IMR-90 (cell line): ENCODE measurements around the gene NUP210. TPM values are rescaled to one million over a fixed set of nuclear protein-coding genes. Genes with fewer than 3 reads are reported as not detected.

ENCODE experiments used
- ATAC-seq: fragments of 200-7000 bp; cut with Tn5 transposase; 2 replicates; pipeline ENCODE4 v1.9.1; 2020; ENCODE audit warnings: low read depth, mild to moderate bottlenecking, moderate library complexity
- BruUV-seq: library from RNA; stranded (reverse); fragments of 400-500 nt; replicated peaks from 2 replicates; lab custom pipeline; 2021; lab: Mats Ljungman, UMichigan
- CTCF ChIA-PET: fragments of 300-600 bp; formaldehyde crosslinking; extraction: SDS; loops from one replicate; lab custom pipeline; 2021; ENCODE audit warnings: antibody characterized with exemption; lab: Yijun Ruan, JAX
- POLR2A ChIA-PET: fragments of 300-600 bp; sonication (Branson Sonifier 250); formaldehyde crosslinking; loops from one replicate; lab custom pipeline; 2022; ENCODE audit warnings: antibody characterized with exemption; ENCODE audit not compliant: unreplicated experiment; lab: Charles Lee
- DNase-seq: peaks from one replicate; pipeline ENCODE4 v3.0.0; 2013
- H2AFZ ChIP-seq: replicated peaks from 2 replicates; pipeline ENCODE3; 2013; ENCODE audit warnings: low read length, mild to moderate bottlenecking; ENCODE audit not compliant: poor library complexity
- H2AK5ac ChIP-seq: 2 replicates; pipeline ENCODE4 v1.6.1; 2013; ENCODE audit warnings: low read depth, low read length, inconsistent platforms
- H2AK9ac ChIP-seq: replicated peaks from 2 replicates; pipeline ENCODE3; 2013; ENCODE audit warnings: mild to moderate bottlenecking, low read depth, low read length, moderate library complexity; ENCODE audit not compliant: poor library complexity
- H2BK120ac ChIP-seq: 2 replicates; pipeline ENCODE4 v1.6.1; 2013; ENCODE audit warnings: low read depth, low read length, inconsistent platforms
- H2BK15ac ChIP-seq: 3 replicates; pipeline ENCODE4 v1.6.1; 2013; ENCODE audit warnings: low read depth, low read length, inconsistent platforms
- H2BK20ac ChIP-seq: 2 replicates; pipeline ENCODE4 v1.6.1; 2013; ENCODE audit warnings: low read depth, mild to moderate bottlenecking, inconsistent platforms, low read length, moderate library complexity
- H2BK5ac ChIP-seq: 2 replicates; pipeline ENCODE4 v1.6.1; 2013; ENCODE audit warnings: mild to moderate bottlenecking, low read depth, low read length, inconsistent platforms; ENCODE audit not compliant: poor library complexity, severe bottlenecking
- H3K14ac ChIP-seq: replicated peaks from 2 replicates; pipeline ENCODE4 v1.6.1; 2013; ENCODE audit warnings: low read depth, low read length, inconsistent platforms
- H3K18ac ChIP-seq: 2 replicates; pipeline ENCODE4 v1.6.1; 2013; ENCODE audit warnings: low read depth, low read length, control low read depth
- H3K23ac ChIP-seq: 2 replicates; pipeline ENCODE4 v1.6.1; 2013; ENCODE audit warnings: low read depth, low read length, inconsistent platforms
- H3K27ac ChIP-seq: 2 replicates; pipeline ENCODE4 v1.5.1; 2013; ENCODE audit warnings: mild to moderate bottlenecking, control low read depth, low read length; ENCODE audit not compliant: insufficient read depth
- H3K27me3 ChIP-seq: 2 replicates; pipeline ENCODE4 v1.6.1; 2013; ENCODE audit warnings: low read length; ENCODE audit not compliant: control insufficient read depth, insufficient read depth
- H3K36me3 ChIP-seq: 2 replicates; pipeline ENCODE4 v1.6.1; 2013; ENCODE audit warnings: low read length, mixed read lengths; ENCODE audit not compliant: control insufficient read depth, insufficient read depth
- H3K4ac ChIP-seq: 2 replicates; pipeline ENCODE4 v1.6.1; 2013; ENCODE audit warnings: low read depth, low read length, inconsistent platforms
- H3K4me1 ChIP-seq: 2 replicates; pipeline ENCODE4 v1.6.1; 2013; ENCODE audit warnings: low read length, mixed read lengths; ENCODE audit not compliant: control insufficient read depth, insufficient read depth
- H3K4me2 ChIP-seq: 2 replicates; pipeline ENCODE4 v1.6.1; 2013; ENCODE audit warnings: low read depth, mild to moderate bottlenecking, control low read depth, low read length, moderate library complexity
- H3K4me3 ChIP-seq: 2 replicates; pipeline ENCODE4 v1.5.1; 2013; ENCODE audit warnings: low read depth, mild to moderate bottlenecking, control low read depth, low read length, moderate library complexity; ENCODE audit not compliant: insufficient read depth
- H3K56ac ChIP-seq: 2 replicates; pipeline ENCODE4 v1.6.1; 2013; ENCODE audit warnings: low read length, inconsistent platforms; ENCODE audit not compliant: insufficient read depth; ENCODE audit errors: extremely low read depth
- H3K79me1 ChIP-seq, 2 experiments: 2 replicates each; pipeline ENCODE4 v1.6.1; 2013; ENCODE audit warnings: low read length in 2 of 2, inconsistent platforms in 1 of 2, low read depth in 1 of 2
- H3K9ac ChIP-seq: 2 replicates; pipeline ENCODE4 v1.6.1; 2013; ENCODE audit warnings: low read depth, low read length, control low read depth
- H3K9me1 ChIP-seq: 2 replicates; pipeline ENCODE4 v1.6.1; 2013; ENCODE audit warnings: low read length, inconsistent platforms; ENCODE audit not compliant: insufficient read depth
- H3K9me3 ChIP-seq: 2 replicates; pipeline ENCODE4 v1.6.1; 2013; ENCODE audit warnings: low read length; ENCODE audit not compliant: control insufficient read depth, insufficient read depth
- H4K20me1 ChIP-seq: 2 replicates; pipeline ENCODE4 v1.6.1; 2013; ENCODE audit warnings: low read length, inconsistent platforms; ENCODE audit not compliant: insufficient read depth
- H4K5ac ChIP-seq: 2 replicates; pipeline ENCODE4 v1.6.1; 2013; ENCODE audit warnings: mild to moderate bottlenecking, low read depth, low read length, control low read depth
- H4K8ac ChIP-seq, 2 experiments: 2 replicates each; pipeline ENCODE4 v1.6.1; 2013; ENCODE audit warnings: low read depth in 2 of 2, low read length in 2 of 2, control low read depth in 1 of 2, inconsistent platforms in 1 of 2
- H4K91ac ChIP-seq: 2 replicates; pipeline ENCODE4 v1.6.1; 2013; ENCODE audit warnings: low read depth, low read length, inconsistent platforms; ENCODE audit not compliant: insufficient read depth
- BHLHE40 ChIP-seq: fragments of 150-350 bp; IDR thresholded peaks from 2 replicates; pipeline ENCODE4 v1.6.1; 2016; ENCODE audit warnings: mild to moderate bottlenecking, low read depth, low read length
- CEBPB ChIP-seq: IDR thresholded peaks from 2 replicates; pipeline ENCODE4 v1.6.1; 2012; ENCODE audit warnings: low read depth, low read length, improper control_type of control experiment
- CHD1 ChIP-seq: IDR thresholded peaks from 2 replicates; pipeline ENCODE4 v1.6.1; 2012; ENCODE audit warnings: low read depth, low read length, improper control_type of control experiment
- FOS ChIP-seq: fragments of 150-350 bp; IDR thresholded peaks from 2 replicates; pipeline ENCODE4 v1.6.1; 2016; ENCODE audit warnings: low read depth, low read length
- MAFK ChIP-seq: IDR thresholded peaks from 2 replicates; pipeline ENCODE4 v1.6.1; 2012; ENCODE audit warnings: low read depth, low read length, improper control_type of control experiment
- MAZ ChIP-seq: IDR thresholded peaks from 2 replicates; pipeline ENCODE4 v1.6.1; 2012; ENCODE audit warnings: low read depth, mild to moderate bottlenecking, low read length, improper control_type of control experiment, moderate library complexity, borderline replicate concordance
- MXI1 ChIP-seq: IDR thresholded peaks from 2 replicates; pipeline ENCODE4 v1.6.1; 2012; ENCODE audit warnings: low read depth, mild to moderate bottlenecking, low read length, moderate library complexity, borderline replicate concordance
- NFE2L2 ChIP-seq: fragments of 150-350 bp; IDR thresholded peaks from 2 replicates; pipeline ENCODE4 v1.6.1; 2016; ENCODE audit warnings: low read depth, mild to moderate bottlenecking, low read length
- POLR2A ChIP-seq: IDR thresholded peaks from 2 replicates; pipeline ENCODE4 v1.6.1; 2012; ENCODE audit warnings: mild to moderate bottlenecking, low read depth, low read length
- RAD21 ChIP-seq: IDR thresholded peaks from 2 replicates; pipeline ENCODE4 v1.6.1; 2012; ENCODE audit warnings: low read length, improper control_type of control experiment
- RCOR1 ChIP-seq: IDR thresholded peaks from 2 replicates; pipeline ENCODE4 v1.6.1; 2012; ENCODE audit warnings: mild to moderate bottlenecking, low read length, improper control_type of control experiment; ENCODE audit not compliant: insufficient replicate concordance
- RFX5 ChIP-seq: IDR thresholded peaks from 2 replicates; pipeline ENCODE4 v1.8.0; 2012; ENCODE audit warnings: low read depth, mild to moderate bottlenecking, low read length, moderate library complexity
- SMC3 ChIP-seq: fragments of 150-350 bp; IDR thresholded peaks from 2 replicates; pipeline ENCODE4 v1.6.1; 2016; ENCODE audit warnings: low read depth, mild to moderate bottlenecking, antibody characterized with exemption, low read length, moderate library complexity
- WGBS, 2 experiments: methylation state at CpG; one replicate each; pipeline versions ENCODE4 v1.1.5 to v1.1.7; 2013; ENCODE audit warnings: missing lambda C conversion rate in 2 of 2; ENCODE audit not compliant: insufficient read length in 1 of 2; ENCODE audit errors: extremely low coverage in 2 of 2; 5-methylcytosine and 5-hydroxymethylcytosine counted together
- dilution Hi-C: fragments of 300-500 bp; cut with HindIII; formaldehyde crosslinking; loops from one replicate; pipeline ENCODE4 v1.14.3; 2018; ENCODE audit warnings: low sequenced_read_pairs; ENCODE audit not compliant: unreplicated experiment
- in situ Hi-C: fragments of 300-500 bp; cut with MboI; formaldehyde crosslinking; loops from 3 replicates; pipeline ENCODE4 v1.14.3; 2019; ENCODE audit warnings: low sequenced_read_pairs, inconsistent platforms, mixed read lengths
- intact Hi-C: fragments of 100-400 bp; cut with micrococcal nuclease; formaldehyde crosslinking; loops from 2 replicates; pipeline ENCODE4 v1.10.0; 2022
- polyA plus RNA-seq, 3 experiments: library from polyadenylated mRNA; depleted of rRNA; stranded (reverse); fragments of >200 nt; gene quantifications; 2 replicates each; pipeline ENCODE4 v1.2.3, GENCODE V29; 2012; ENCODE audit warnings: low replicate concordance in 1 of 3
- total RNA-seq: library from RNA; depleted of rRNA; stranded (reverse); fragments of >200 nt; gene quantifications from 2 replicates; pipeline ENCODE4 v1.2.3, GENCODE V29; 2012
- TF ChIP-seq, protein P1 (sequence below): fragments of 150-350 bp; IDR thresholded peaks from 2 replicates; pipeline ENCODE4 v1.6.1; 2017; ENCODE audit warnings: mild to moderate bottlenecking, antibody characterized with exemption, low read length, low read depth

Gene NUP210
- total and polyA plus RNA-seq, 2 of the 4 experiments (the other 2 are of a cell fraction), result under 0.01 to 0.03 TPM

DNA sequence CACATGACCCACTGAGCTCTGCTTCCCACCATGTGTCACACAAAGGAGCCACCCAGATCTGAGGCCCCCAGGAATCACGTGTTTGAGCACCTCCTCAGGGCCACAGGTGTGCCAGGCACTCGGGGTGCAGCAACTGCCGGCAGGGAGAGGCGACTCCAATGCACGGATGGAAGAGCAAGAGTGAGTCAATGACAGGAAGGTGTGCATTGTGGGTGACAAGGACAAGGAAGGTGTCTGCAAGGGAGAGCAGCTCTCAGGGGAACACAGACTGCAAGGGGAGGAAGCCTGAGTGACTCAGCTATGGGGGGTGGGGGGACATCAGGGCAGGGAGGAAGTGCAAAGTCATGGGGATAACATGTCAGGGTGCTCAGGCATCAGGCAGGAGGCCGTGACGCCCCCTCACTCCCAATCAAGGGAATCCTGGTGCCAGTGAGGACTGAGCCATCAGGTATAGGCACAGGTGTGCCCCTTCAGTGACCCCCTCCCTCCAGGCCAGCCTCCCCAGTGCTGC is 67.4 kb downstream of the NUP210 start:
- Histone ChIP-seq H2BK120ac (no peak overlapping the region), H3K23ac (no peak overlapping the region), H3K4me2 (no peak overlapping the region), H3K18ac (no peak overlapping the region), H4K20me1 (no peaks in the 10 kb centered on the region; the same call in 1 of the 2 replicates), H3K14ac (no peak overlapping the region), H2AK5ac (no peak overlapping the region), H2AK9ac (no peak overlapping the region), H3K9me3 (no peaks in the 10 kb centered on the region), H3K79me1 (no peaks in the 10 kb centered on the region), H4K8ac (no peak overlapping the region; a peak in 2 of 4 replicates), H2BK15ac (no peak overlapping the region; the same call in 2 of the 3 replicates), H3K36me3 (no peaks in the 10 kb centered on the region), H3K4me3 (no peak overlapping the region), H2BK5ac (no peak overlapping the region), H4K91ac (peak overlapping the region; percentile 10; the same call in 1 of the 2 replicates), H3K4me1 (peaks cover 8% of the 10 kb centered on the region), H3K4ac (no peak overlapping the region), H2AFZ (peak overlapping the region; percentile 77), H3K27ac (no peak overlapping the region), H3K56ac (no peak overlapping the region), H3K9me1 (peaks cover 4% of the 10 kb centered on the region; the same call in 1 of the 2 replicates), H3K9ac (no peak overlapping the region), H4K5ac (no peak overlapping the region), H3K27me3 (peaks cover 10% of the 10 kb centered on the region; the same call in 1 of the 2 replicates), H2BK20ac (no peak overlapping the region)
- BruUV-seq, result no TSS peak
- TF ChIP-seq BHLHE40 (no peak), MAZ (no peak), SMC3 (no peak), FOS (no peak), NFE2L2 (peak; percentile 63; the same call in 1 of the 2 replicates), CHD1 (no peak), RCOR1 (no peak), MXI1 (no peak), CEBPB (no peak), RFX5 (no peak), RAD21 (no peak), POLR2A (no peak), MAFK (peak; percentile 10; the same call in 1 of the 2 replicates)
- TF ChIP-seq, protein P1, sequence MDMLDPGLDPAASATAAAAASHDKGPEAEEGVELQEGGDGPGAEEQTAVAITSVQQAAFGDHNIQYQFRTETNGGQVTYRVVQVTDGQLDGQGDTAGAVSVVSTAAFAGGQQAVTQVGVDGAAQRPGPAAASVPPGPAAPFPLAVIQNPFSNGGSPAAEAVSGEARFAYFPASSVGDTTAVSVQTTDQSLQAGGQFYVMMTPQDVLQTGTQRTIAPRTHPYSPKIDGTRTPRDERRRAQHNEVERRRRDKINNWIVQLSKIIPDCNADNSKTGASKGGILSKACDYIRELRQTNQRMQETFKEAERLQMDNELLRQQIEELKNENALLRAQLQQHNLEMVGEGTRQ, result no peak
- intact Hi-C loops, result no loop called here
- 61% methylated on average over 3 of the region's 7 CpGs; no CpG with 5 or more reads in 1 of the 2 experiments for WGBS, 2 experiments
- CTCF ChIA-PET, result no interaction called here
- POLR2A ChIA-PET, result no interaction called here
- dilution Hi-C loops, result no loop called here
- in situ Hi-C loops, result no loop called here
- ATAC-seq (no peak), DNase-seq (peak; percentile 41)
